Mucosa of descending colon (tissue), 3 donors: ENCODE data around the gene GRIN1. TPM values are rescaled to one million over a fixed set of nuclear protein-coding genes. Genes with fewer than 3 reads are reported as not detected.
"Not testable (repeated sequence)": the region's sequence is repeated elsewhere in the genome, so short reads cannot be mapped to it uniquely, and the experiment has no call there.

Experiments used
- ATAC-seq: fragments of 200-7000 bp; cut with Tn5 transposase; one replicate; pipeline ENCODE4 v1.9.1; 2020; ENCODE audit warnings: mild to moderate bottlenecking, moderate library complexity
- DNase-seq, 3 donors: peaks; one replicate each; pipeline ENCODE4 v3.0.0-alpha.2; 2020
- H3K36me3 ChIP-seq: fragments of 200-600 bp; one replicate; pipeline ENCODE4 v1.8.0; 2021; ENCODE audit warnings: low read depth, mild to moderate bottlenecking
- H3K4me1 ChIP-seq: fragments of 200-600 bp; one replicate; pipeline ENCODE4 v1.8.0; 2021; ENCODE audit warnings: low read depth, mild to moderate bottlenecking
- H3K4me3 ChIP-seq: fragments of 200-600 bp; one replicate; pipeline ENCODE4 v1.8.0; 2021; ENCODE audit warnings: mild to moderate bottlenecking
- H3K9me3 ChIP-seq: fragments of 200-600 bp; one replicate; pipeline ENCODE4 v1.8.0; 2021; ENCODE audit warnings: mild to moderate bottlenecking
- intact Hi-C, 2 donors: fragments of 100-400 bp; cut with DNase I in 1 of 2; cut with micrococcal nuclease in 1 of 2; formaldehyde crosslinking; loops; one replicate each; pipeline versions ENCODE4 v1.11.0 to v1.11.1; 2022; cut with DNase I, micrococcal nuclease
- total RNA-seq, 3 donors: library from RNA; stranded (reverse); fragmentation: NEBNext Ultra II Directional in 2 of 3; extraction: Animal tissue kit (Norgen Biotek cat#: 25700) in 2 of 3; gene quantifications; one replicate each; pipeline versions ENCODE4 v1.2.1 to v1.2.4, GENCODE V29; 2021 to 2023
- TF ChIP-seq, protein P1 (sequence below): fragments of 200-600 bp; IDR thresholded peaks from one replicate; pipeline ENCODE4 v1.8.0; 2022; ENCODE audit warnings: antibody characterized with exemption, mild to moderate bottlenecking
- donor health status: DM: no; HTN: no; CAD: no; lungs with moderate emphysema.
- donor health status: DM: no; HTN: no; CAD: no.
- donor health status: DM: no; HTN: yes; CAD: no.

GRIN1 gene
- total RNA-seq, 3 donors from 2014 or later = 0.36 to 2.6 TPM; not detected in 1

- peak; percentile 6 for ATAC-seq
- peaks cover 25% of the 10 kb centered on the region for H3K4me1 ChIP-seq
- H3K36me3 ChIP-seq = no peaks in the 10 kb centered on the region
- no peaks in the 10 kb centered on the region for H3K9me3 ChIP-seq
- H3K4me3 ChIP-seq = peak overlapping the region; percentile 27
- peak in 2 of 3 donors; percentile 25 to 50 for DNase-seq
- intact Hi-C loops = no loop called here
- TF ChIP-seq, protein P1, sequence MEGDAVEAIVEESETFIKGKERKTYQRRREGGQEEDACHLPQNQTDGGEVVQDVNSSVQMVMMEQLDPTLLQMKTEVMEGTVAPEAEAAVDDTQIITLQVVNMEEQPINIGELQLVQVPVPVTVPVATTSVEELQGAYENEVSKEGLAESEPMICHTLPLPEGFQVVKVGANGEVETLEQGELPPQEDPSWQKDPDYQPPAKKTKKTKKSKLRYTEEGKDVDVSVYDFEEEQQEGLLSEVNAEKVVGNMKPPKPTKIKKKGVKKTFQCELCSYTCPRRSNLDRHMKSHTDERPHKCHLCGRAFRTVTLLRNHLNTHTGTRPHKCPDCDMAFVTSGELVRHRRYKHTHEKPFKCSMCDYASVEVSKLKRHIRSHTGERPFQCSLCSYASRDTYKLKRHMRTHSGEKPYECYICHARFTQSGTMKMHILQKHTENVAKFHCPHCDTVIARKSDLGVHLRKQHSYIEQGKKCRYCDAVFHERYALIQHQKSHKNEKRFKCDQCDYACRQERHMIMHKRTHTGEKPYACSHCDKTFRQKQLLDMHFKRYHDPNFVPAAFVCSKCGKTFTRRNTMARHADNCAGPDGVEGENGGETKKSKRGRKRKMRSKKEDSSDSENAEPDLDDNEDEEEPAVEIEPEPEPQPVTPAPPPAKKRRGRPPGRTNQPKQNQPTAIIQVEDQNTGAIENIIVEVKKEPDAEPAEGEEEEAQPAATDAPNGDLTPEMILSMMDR = no peak
Observed at GRCh38 chr9:137128862-137129455, 10.0 kb upstream of the GRIN1 start.

DNA sequence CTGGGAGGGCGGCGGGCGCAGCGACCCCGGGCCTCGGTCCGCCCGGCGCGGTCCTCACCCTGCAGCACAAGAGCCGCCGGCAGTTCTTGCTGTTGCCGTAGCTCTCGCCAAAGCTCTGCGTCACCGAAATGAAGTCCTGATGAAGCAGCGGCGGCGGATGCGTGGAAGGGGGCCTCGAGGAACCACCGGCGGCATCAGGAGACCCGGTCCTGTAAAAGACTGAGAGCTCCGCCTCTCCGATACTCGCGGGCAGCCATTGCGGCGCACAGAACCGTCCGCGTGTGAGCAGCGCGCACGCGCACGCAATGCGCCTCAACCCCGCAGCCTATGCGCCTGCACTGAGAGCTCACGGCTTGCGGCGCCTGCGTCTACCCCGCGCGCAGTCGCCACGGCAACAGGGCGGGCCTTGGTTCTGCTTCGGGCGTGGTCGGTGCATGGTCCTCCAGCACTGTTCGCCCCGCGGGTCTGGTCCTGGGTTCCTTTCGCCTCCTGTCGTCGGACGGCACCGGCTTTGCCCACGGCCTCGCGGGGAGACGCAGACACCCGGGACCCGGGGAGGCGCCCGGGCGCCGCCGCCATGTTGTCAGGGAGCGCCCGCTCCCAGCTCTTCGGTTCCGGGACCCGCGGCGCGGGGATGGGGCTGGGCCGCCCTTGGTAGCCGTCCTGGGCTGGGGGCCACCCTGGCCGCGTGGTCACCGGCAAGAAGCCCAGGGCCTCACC, 9.3 kb upstream of the GRIN1 start:
- intact Hi-C loops = no loop called here
- H3K9me3 ChIP-seq = no peaks in the 10 kb centered on the region
- ATAC-seq (peak; percentile 99), DNase-seq (peak; percentile 90 to 93 (median 92))
- TF ChIP-seq, protein P1 = no peak
- no peaks in the 10 kb centered on the region for H3K36me3 ChIP-seq
- peak overlapping the region; percentile 27 for H3K4me3 ChIP-seq
- H3K4me1 ChIP-seq = peaks cover 25% of the 10 kb centered on the region

- Histone ChIP-seq H3K36me3 (no peaks in the 10 kb centered on the region), H3K9me3 (no peaks in the 10 kb centered on the region), H3K4me1 (peaks cover 25% of the 10 kb centered on the region), H3K4me3 (peak overlapping the region; percentile 27)
- no peak for DNase-seq
- no peak for ATAC-seq
- intact Hi-C loops = no loop called here
- TF ChIP-seq, protein P1 = no peak
Observed at GRCh38 chr9:137130176-137130755, 8.7 kb upstream of the GRIN1 start.

- H3K9me3 ChIP-seq = no peaks in the 10 kb centered on the region
- no peaks in the 10 kb centered on the region for H3K36me3 ChIP-seq
- DNase-seq (no peak), ATAC-seq (no peak)
- peaks cover 7% of the 10 kb centered on the region for H3K4me1 ChIP-seq
- TF ChIP-seq, protein P1 = no peak
- intact Hi-C loops = no loop called here
- H3K4me3 ChIP-seq = no peak overlapping the region
Observed at GRCh38 chr9:137134191-137134590, 4.8 kb upstream of the GRIN1 start.

DNA sequence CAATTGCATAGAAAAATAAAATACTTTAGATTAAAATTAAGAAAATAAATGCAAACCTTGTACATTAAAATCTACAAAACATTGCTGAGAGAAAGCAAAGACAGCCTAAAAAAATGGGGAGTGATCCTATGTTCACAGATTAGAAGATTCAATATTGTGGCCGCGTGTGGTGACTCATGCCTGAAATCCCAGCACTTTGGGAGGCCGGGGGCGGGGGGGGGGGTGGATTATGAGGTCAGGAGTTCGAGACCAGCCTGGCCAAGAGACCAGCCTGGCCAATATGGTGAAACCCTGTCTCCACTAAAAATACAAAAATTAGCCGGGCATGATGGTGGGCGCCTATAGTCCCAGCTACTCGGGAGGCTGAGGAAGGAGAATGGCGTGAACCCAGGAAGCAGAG, 3.8 kb upstream of the GRIN1 start:
- DNase-seq, H3K4me3 ChIP-seq, ATAC-seq, H3K9me3 ChIP-seq, H3K4me1 ChIP-seq, intact Hi-C loops, H3K36me3 ChIP-seq: not testable (repeated sequence)

DNA sequence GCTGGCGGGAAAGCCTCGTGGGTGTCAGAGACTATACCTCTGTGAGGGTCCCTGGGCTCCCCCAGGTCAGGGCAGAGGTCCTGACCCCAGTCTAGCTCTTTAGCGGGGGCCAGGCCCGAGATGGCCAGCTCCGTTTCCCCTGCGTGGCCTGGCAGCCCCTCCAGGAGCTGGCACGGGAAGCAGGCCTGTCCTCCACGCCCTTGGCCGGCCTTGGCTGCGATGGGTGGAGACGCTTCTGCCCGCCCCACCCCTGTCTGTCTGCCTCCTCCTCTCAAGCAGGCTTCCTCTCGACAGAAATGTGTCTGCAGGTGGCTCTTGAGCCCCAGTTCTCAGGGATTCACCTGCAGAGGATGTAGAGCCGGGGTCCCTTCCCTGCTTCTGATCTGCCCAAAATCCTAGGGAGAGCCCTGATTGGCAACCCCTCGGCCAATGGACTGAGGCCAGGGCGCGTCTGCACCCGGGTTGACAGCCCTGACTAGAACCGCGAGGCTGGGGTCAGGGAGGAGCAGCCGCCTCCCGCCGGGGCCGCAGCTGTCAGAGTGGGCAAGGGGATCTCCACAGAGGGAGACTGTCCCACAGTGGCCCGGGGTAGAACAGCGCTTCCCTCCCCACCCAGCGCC, 2.6 kb upstream of the GRIN1 start:
- peak in 2 of 3 donors; percentile 53 to 65 for DNase-seq
- TF ChIP-seq, protein P1 = no peak
- peak; percentile 82 for ATAC-seq

More for the DNA sequence above, 2.6 kb upstream of the GRIN1 start:
- Histone ChIP-seq H3K4me1 (no peaks in the 10 kb centered on the region), H3K9me3 (no peaks in the 10 kb centered on the region), H3K4me3 (no peak overlapping the region), H3K36me3 (no peaks in the 10 kb centered on the region)
- intact Hi-C loops = no loop called here
